ENCODE measurements around the gene TNNT2. TPM values are rescaled to one million over a fixed set of nuclear protein-coding genes. Genes with fewer than 3 reads are reported as not detected.

TNNT2 gene
- total and polyA plus RNA-seq, 12 donors = 5,905 to 31,279 (median 7,605) TPM

GRCh38 chr1:201355471-201355870, 22.0 kb downstream of the TNNT2 start:
- DNase-seq = no peak
- no peak for ATAC-seq
- TF ChIP-seq CTCF (IDR thresholded peaks at IDR 0.05) = no peak
- no peaks in the 10 kb centered on the region for H3K27me3 ChIP-seq
- WGBS, 2 donors = 80 to 82% methylated on average over 7 of the region's 7 CpGs
- peak overlapping the region in 1 of 10 donors; percentile 22 for H3K27ac ChIP-seq
- intact Hi-C loops (cut with DNase I) = loop anchor here in 1 of 10 donors (10.0 kb wide), 1 partner anchor 49 kb away; no protein-coding TSS in a partner anchor
- no peaks in the 10 kb centered on the region for H3K9me3 ChIP-seq
- no peak overlapping the region for H3K4me3 ChIP-seq
- peaks cover 0 to 20% (median 0%) of the 10 kb centered on the region in 9 donors for H3K4me1 ChIP-seq
- H3K36me3 ChIP-seq = peaks cover 0 to 19% (median 8%) of the 10 kb centered on the region in 9 donors

GRCh38 chr1:201354901-201355295, 22.6 kb downstream of the TNNT2 start:
- H3K4me3 ChIP-seq = no peak overlapping the region
- H3K36me3 ChIP-seq = peaks cover 0 to 13% (median 6%) of the 10 kb centered on the region in 9 donors
- H3K27me3 ChIP-seq = no peaks in the 10 kb centered on the region
- no peak overlapping the region for H3K27ac ChIP-seq
- WGBS, 2 donors = 27 to 39% methylated on average over 4 of the region's 4 CpGs
- no peaks in the 10 kb centered on the region for H3K9me3 ChIP-seq
- H3K4me1 ChIP-seq = peaks cover 0 to 20% (median 0%) of the 10 kb centered on the region in 9 donors
- TF ChIP-seq CTCF (IDR thresholded peaks at IDR 0.05) = no peak
- intact Hi-C loops (cut with DNase I) = loop anchor here in 2 of 10 donors (5.0 to 10.0 kb wide), 2 partner anchors 50 to 52 kb away; no protein-coding TSS in a partner anchor
- ATAC-seq = peak in 5 of 8 donors; percentile 2 to 13 (median 4)
- DNase-seq = no peak

- intact Hi-C loops (cut with DNase I) = loop anchor here in 2 of 10 donors (5.0 to 10.0 kb wide), 2 partner anchors 50 to 53 kb away; no protein-coding TSS in a partner anchor
These were observed 23.2 kb downstream of the TNNT2 start for GRCh38 chr1:201354151-201354900.

More at GRCh38 chr1:201354151-201354900, 23.2 kb downstream of the TNNT2 start:
- H3K4me3 ChIP-seq = no peak overlapping the region
- WGBS, 2 donors = 91 to 93% methylated on average over 9 of the region's 9 CpGs
- peak in 1 of 9 donors; percentile 14 for TF ChIP-seq CTCF (IDR thresholded peaks at IDR 0.05)
- H3K27me3 ChIP-seq = no peaks in the 10 kb centered on the region
- ATAC-seq = peak in 1 of 8 donors; percentile 4
- peaks cover 0 to 7% (median under 1%) of the 10 kb centered on the region in 9 donors for H3K36me3 ChIP-seq
- DNase-seq = no peak
- H3K4me1 ChIP-seq = peaks cover 0 to 20% (median 0%) of the 10 kb centered on the region in 9 donors
- no peak overlapping the region for H3K27ac ChIP-seq
- H3K9me3 ChIP-seq = no peaks in the 10 kb centered on the region

Measured in heart right ventricle (tissue), 16 donors.